ENCODE data around the gene TNS2. TPM values are rescaled to one million over a fixed set of nuclear protein-coding genes. Genes with fewer than 3 reads are reported as not detected.

Gene TNS2
- total RNA-seq, 4 donors from 2014 or later, result 74.4 to 114 (median 91.9) TPM

DNA sequence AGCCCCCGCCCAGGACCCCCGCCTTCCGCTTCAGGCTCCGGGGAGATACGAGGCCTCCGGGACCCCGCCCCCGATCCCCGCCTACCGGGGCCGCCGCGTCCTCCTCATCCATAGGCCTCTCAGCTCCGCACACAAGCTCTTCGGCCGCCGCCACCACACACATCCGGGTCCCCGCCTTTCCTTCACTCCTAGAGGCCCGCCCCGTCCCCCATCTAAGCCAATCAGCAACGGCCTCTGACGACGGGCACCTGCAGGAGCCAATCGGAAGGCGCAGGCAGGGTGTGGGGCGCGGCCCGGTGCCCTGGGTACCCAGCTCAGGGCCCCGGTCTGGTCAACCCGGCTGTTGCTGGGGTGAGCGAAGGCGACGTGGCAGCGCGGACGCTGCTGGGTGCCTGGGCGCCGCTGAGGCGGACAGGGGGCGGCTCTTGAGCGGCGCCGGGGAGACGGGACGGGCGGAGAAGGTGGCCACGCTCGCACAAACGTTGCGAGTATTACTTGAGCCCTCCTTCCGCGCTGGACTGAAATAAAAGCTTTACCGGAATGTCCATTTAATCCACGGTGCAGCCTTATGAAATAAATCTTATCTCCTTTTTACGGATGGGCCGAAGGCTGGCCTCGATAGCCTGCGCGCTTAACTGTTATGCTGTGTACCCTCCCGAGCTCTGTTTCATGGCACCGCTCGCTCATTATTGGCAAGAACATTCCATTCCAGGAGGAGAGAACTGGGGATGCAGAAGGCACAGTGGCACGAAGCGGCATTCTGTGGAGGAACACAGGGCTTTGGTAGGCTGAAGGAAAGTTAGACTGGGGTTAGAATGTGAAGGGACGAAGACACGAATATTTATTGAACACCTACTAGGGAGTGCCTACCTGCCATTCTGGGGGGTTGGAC lies 29.6 kb downstream of the TNS2 start, which contains the start of gene SPRYD3:
TSS of gene SPRYD3 (minus strand) at position 165 of the 892 bp plus-strand sequence. CDS start at position 108, 57 bp downstream.
- Histone ChIP-seq H3K9me3 (no peaks in the 10 kb centered on the region), H3K4me3 (peak within 1 kb of the TSS; percentile 70 to 84 (median 77)), H3K27me3 (no peaks in the 10 kb centered on the region), H3K4me1 (peaks cover 9 to 17% of the 10 kb centered on the region in 2 donors), H3K36me3 (peaks cover 0 to 27% of the 10 kb centered on the region in 2 donors), H3K27ac (peak within 1 kb of the TSS; percentile 86 to 93 (median 88))
- peak; percentile 97 to 98 for DNase-seq
- in situ Hi-C loops (cut with MboI; ENCODE audit: low sequenced_read_pairs in 4 of 4), result no loop called here
- intact Hi-C loops (cut with DNase I; ENCODE audit: low total_unique reads), result loop anchor here (2.0 kb wide), 2 partner anchors 15 to 19 kb away; no protein-coding TSS in a partner anchor
- TF ChIP-seq, protein P1, sequence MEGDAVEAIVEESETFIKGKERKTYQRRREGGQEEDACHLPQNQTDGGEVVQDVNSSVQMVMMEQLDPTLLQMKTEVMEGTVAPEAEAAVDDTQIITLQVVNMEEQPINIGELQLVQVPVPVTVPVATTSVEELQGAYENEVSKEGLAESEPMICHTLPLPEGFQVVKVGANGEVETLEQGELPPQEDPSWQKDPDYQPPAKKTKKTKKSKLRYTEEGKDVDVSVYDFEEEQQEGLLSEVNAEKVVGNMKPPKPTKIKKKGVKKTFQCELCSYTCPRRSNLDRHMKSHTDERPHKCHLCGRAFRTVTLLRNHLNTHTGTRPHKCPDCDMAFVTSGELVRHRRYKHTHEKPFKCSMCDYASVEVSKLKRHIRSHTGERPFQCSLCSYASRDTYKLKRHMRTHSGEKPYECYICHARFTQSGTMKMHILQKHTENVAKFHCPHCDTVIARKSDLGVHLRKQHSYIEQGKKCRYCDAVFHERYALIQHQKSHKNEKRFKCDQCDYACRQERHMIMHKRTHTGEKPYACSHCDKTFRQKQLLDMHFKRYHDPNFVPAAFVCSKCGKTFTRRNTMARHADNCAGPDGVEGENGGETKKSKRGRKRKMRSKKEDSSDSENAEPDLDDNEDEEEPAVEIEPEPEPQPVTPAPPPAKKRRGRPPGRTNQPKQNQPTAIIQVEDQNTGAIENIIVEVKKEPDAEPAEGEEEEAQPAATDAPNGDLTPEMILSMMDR (IDR thresholded peaks at IDR 0.05 in 4 of 5, conservative IDR thresholded peaks at IDR 0.05 in 1 of 5), result no peak
- TF ChIP-seq POLR2A (IDR thresholded peaks at IDR 0.05), result peak; percentile 74 to 78
- ATAC-seq, result peak; percentile 97

DNA sequence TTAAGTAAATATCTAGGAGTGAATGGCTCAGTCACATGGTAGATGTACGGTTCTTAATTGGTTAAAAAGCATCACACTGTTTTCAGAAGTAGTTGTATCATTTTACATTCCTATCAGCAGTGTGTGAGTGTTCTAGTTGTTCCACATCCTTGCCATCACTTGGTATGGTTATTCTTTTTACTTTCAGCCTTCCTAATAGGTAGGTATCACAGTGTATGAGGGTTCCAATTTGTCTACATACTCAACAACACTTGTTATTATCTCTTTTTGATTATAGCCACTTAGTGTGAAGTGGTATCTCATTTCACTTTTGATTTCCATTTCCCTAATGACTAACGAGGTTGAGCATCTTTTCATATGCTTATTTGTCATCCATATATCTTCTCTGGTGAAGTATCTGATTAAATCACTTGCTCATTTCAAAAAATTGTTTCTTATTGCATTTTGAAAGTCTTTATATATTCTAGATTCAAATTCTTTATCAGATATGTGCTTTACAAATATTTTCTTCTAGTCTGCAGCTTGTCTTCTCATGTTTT lies 32.8 kb downstream of the TNS2 start:
- TF ChIP-seq POLR2A (IDR thresholded peaks at IDR 0.05), result no peak
- TF ChIP-seq, protein P1 (IDR thresholded peaks at IDR 0.05 in 4 of 5, conservative IDR thresholded peaks at IDR 0.05 in 1 of 5), result no peak
- in situ Hi-C loops (cut with MboI; ENCODE audit: low sequenced_read_pairs in 4 of 4), result no loop called here

DNA sequence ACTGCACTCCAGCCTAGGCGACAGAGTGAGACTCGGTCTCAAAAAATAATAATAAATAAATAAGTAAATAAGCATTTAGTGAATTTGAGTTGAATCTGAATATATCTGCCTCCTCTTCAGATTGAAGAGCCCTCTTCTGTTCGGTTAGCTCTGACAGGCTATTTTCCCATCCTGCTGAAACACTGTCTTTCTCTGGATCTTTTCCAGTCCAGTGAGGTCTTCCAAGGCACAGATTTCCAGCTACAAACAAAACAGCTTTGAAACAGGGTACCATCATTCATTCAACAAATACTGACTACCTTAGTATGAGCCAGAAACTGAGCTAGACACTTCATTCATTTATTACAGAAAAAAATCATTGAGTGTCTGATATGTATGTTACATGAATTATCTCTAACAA lies 36.5 kb downstream of the TNS2 start:
- no peaks in the 10 kb centered on the region for H3K27me3 ChIP-seq
- ATAC-seq (no peak), DNase-seq (no peak)
- intact Hi-C loops (cut with DNase I; ENCODE audit: low total_unique reads), result no loop called here
- no peaks in the 10 kb centered on the region for H3K36me3 ChIP-seq
- no peak overlapping the region for H3K27ac ChIP-seq
- H3K4me1 ChIP-seq, result no peaks in the 10 kb centered on the region
- H3K9me3 ChIP-seq, result no peaks in the 10 kb centered on the region
- no peak overlapping the region for H3K4me3 ChIP-seq
- in situ Hi-C loops (cut with MboI; ENCODE audit: low sequenced_read_pairs in 4 of 4), result no loop called here
- TF ChIP-seq POLR2A (IDR thresholded peaks at IDR 0.05), result no peak
- TF ChIP-seq, protein P1 (IDR thresholded peaks at IDR 0.05 in 4 of 5, conservative IDR thresholded peaks at IDR 0.05 in 1 of 5), result no peak

More for the DNA sequence above, 32.8 kb downstream of the TNS2 start:
- DNase-seq (no peak), ATAC-seq (no peak)
- H3K36me3 ChIP-seq, result no peaks in the 10 kb centered on the region
- no peak overlapping the region for H3K4me3 ChIP-seq
- no peaks in the 10 kb centered on the region for H3K27me3 ChIP-seq
- no peaks in the 10 kb centered on the region for H3K9me3 ChIP-seq
- H3K4me1 ChIP-seq, result peaks cover 9 to 17% of the 10 kb centered on the region in 2 donors
- no peak overlapping the region for H3K27ac ChIP-seq
- intact Hi-C loops (cut with DNase I; ENCODE audit: low total_unique reads), result no loop called here

DNA sequence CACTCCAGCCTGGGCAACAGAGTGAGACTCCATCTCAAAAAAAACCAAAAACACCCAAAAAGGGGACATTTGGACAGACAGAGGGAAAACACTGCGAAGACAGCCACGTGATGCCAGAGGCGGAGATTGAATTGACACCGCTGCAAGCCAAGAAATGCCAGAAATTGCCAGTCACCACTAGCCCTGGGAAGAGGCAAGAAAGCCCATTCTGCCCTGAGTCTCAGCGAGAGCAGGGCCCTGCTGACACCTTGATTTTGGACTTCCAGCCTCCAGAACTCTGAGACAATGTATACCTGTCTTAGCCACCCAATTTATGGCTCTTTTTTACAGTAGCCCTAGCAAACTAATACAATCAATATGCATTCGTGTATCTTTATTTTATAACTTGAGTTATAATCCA lies 40.2 kb downstream of the TNS2 start:
- Histone ChIP-seq H3K27ac (no peak overlapping the region), H3K27me3 (no peaks in the 10 kb centered on the region), H3K9me3 (no peaks in the 10 kb centered on the region), H3K36me3 (no peaks in the 10 kb centered on the region), H3K4me1 (no peaks in the 10 kb centered on the region), H3K4me3 (no peak overlapping the region)
- no peak for DNase-seq
- no peak for ATAC-seq
- intact Hi-C loops (cut with DNase I; ENCODE audit: low total_unique reads), result no loop called here
- in situ Hi-C loops (cut with MboI; ENCODE audit: low sequenced_read_pairs in 4 of 4), result no loop called here
- TF ChIP-seq, protein P1 (IDR thresholded peaks at IDR 0.05 in 4 of 5, conservative IDR thresholded peaks at IDR 0.05 in 1 of 5), result no peak
- no peak for TF ChIP-seq POLR2A (IDR thresholded peaks at IDR 0.05)

All from gastrocnemius medialis (tissue), 4 donors.